Measurements from ENCODE around the gene BDH1. TPM values are rescaled to one million over a fixed set of nuclear protein-coding genes. Genes with fewer than 3 reads are reported as not detected.

The BDH1 gene
- polyA plus RNA-seq, 1 donor (not counting 4 experiments of a cell fraction or from before 2014, with no cell fraction given): 30.2 TPM

- no peaks in the 10 kb centered on the region for H3K9me1 ChIP-seq (ENCODE audit: control insufficient read depth, extremely low read depth, insufficient read depth, low read length)
- H3K9me3 ChIP-seq (ENCODE audit: control insufficient read depth, low read depth, low read length): no peaks in the 10 kb centered on the region
- no peaks in the 10 kb centered on the region for H4K20me1 ChIP-seq (ENCODE audit: control insufficient read depth, extremely low read depth, insufficient read depth, low read length)
- no peak overlapping the region for H3K4me2 ChIP-seq (ENCODE audit: control insufficient read depth, extremely low read depth, insufficient read depth, low read depth, low read length)
- no peak overlapping the region for H3K4me3 ChIP-seq (ENCODE audit: control insufficient read depth in 2 of 3, extremely low read depth in 1 of 3, insufficient read depth in 2 of 3, low read depth in 1 of 3, low read length in 3 of 3)
- no peak overlapping the region for H2AFZ ChIP-seq (ENCODE audit: control insufficient read depth, low read length)
- no peak overlapping the region for H3K9ac ChIP-seq (ENCODE audit: control insufficient read depth, extremely low read depth, insufficient read depth, low read length)
- no peak overlapping the region for H3K27ac ChIP-seq (ENCODE audit: control insufficient read depth, insufficient read depth, low read length)
- DNase-seq (ENCODE audit: low read depth, low spot score) (no peak), FAIRE-seq (no peak)
- dilution Hi-C loops (cut with MboI; ENCODE audit: extremely low pct_ligation_motif_present, low sequenced_read_pairs): no loop called here
- no peaks in the 10 kb centered on the region for H3K36me3 ChIP-seq (ENCODE audit: control insufficient read depth in 2 of 2, extremely low read depth in 1 of 2, insufficient read depth in 2 of 2, low read length in 2 of 2)
- no peak for TF ChIP-seq EZH2 (IDR thresholded peaks at IDR 0.05; ENCODE audit: low read length)
- no peak for TF ChIP-seq CTCF (optimal IDR thresholded peaks at IDR 0.05 in 1 of 3, IDR thresholded peaks at IDR 0.05 in 1 of 3, conservative IDR thresholded peaks at IDR 0.05 in 1 of 3; ENCODE audit: extremely low read depth in 1 of 3, insufficient read depth in 2 of 3, low read length in 3 of 3)
- H3K79me2 ChIP-seq (ENCODE audit: control insufficient read depth, insufficient read depth, low read length): no peaks in the 10 kb centered on the region
- peaks cover 50% of the 10 kb centered on the region for H3K4me1 ChIP-seq (ENCODE audit: control insufficient read depth, extremely low read depth, insufficient read depth, low read length)
- H3K27me3 ChIP-seq (ENCODE audit: control insufficient read depth, extremely low read depth, insufficient read depth, low read length): no peaks in the 10 kb centered on the region
Observed at GRCh38 chr3:197505796-197506548, 49.8 kb downstream of the BDH1 start.

GRCh38 chr3:197504641-197505121, 51.1 kb downstream of the BDH1 start:
- H3K79me2 ChIP-seq (ENCODE audit: control insufficient read depth, insufficient read depth, low read length): no peaks in the 10 kb centered on the region

More at GRCh38 chr3:197504641-197505121, 51.1 kb downstream of the BDH1 start:
- no peaks in the 10 kb centered on the region for H3K9me3 ChIP-seq (ENCODE audit: control insufficient read depth, low read depth, low read length)
- H3K4me2 ChIP-seq (ENCODE audit: control insufficient read depth, extremely low read depth, insufficient read depth, low read depth, low read length): peak overlapping the region; percentile 39
- DNase-seq (ENCODE audit: low read depth, low spot score) (no peak), FAIRE-seq (no peak)
- peaks cover 54% of the 10 kb centered on the region for H3K4me1 ChIP-seq (ENCODE audit: control insufficient read depth, extremely low read depth, insufficient read depth, low read length)
- TF ChIP-seq EZH2 (IDR thresholded peaks at IDR 0.05; ENCODE audit: low read length) (no peak), CTCF (optimal IDR thresholded peaks at IDR 0.05 in 1 of 3, IDR thresholded peaks at IDR 0.05 in 1 of 3, conservative IDR thresholded peaks at IDR 0.05 in 1 of 3; ENCODE audit: extremely low read depth in 1 of 3, insufficient read depth in 2 of 3, low read length in 3 of 3) (no peak)
- H2AFZ ChIP-seq (ENCODE audit: control insufficient read depth, low read length): peak overlapping the region; percentile 50
- peak overlapping the region; percentile 23 for H3K9ac ChIP-seq (ENCODE audit: control insufficient read depth, extremely low read depth, insufficient read depth, low read length)
- H3K36me3 ChIP-seq (ENCODE audit: control insufficient read depth in 2 of 2, extremely low read depth in 1 of 2, insufficient read depth in 2 of 2, low read length in 2 of 2): no peaks in the 10 kb centered on the region
- H3K9me1 ChIP-seq (ENCODE audit: control insufficient read depth, extremely low read depth, insufficient read depth, low read length): no peaks in the 10 kb centered on the region
- no peak overlapping the region for H3K27ac ChIP-seq (ENCODE audit: control insufficient read depth, insufficient read depth, low read length)
- H4K20me1 ChIP-seq (ENCODE audit: control insufficient read depth, extremely low read depth, insufficient read depth, low read length): no peaks in the 10 kb centered on the region
- no peaks in the 10 kb centered on the region for H3K27me3 ChIP-seq (ENCODE audit: control insufficient read depth, extremely low read depth, insufficient read depth, low read length)
- H3K4me3 ChIP-seq (ENCODE audit: control insufficient read depth in 2 of 3, extremely low read depth in 1 of 3, insufficient read depth in 2 of 3, low read depth in 1 of 3, low read length in 3 of 3): no peak overlapping the region
- dilution Hi-C loops (cut with MboI; ENCODE audit: extremely low pct_ligation_motif_present, low sequenced_read_pairs): no loop called here
